Measurements from ENCODE around the gene NFKBIL1.
A peak's percentile ranks its signal among the peaks of the same experiment; 100 is the strongest.
"Not testable (repeated sequence)": the region's sequence is repeated elsewhere in the genome, so short reads cannot be mapped to it uniquely, and the experiment has no call there.

NFKBIL1 gene

DNA sequence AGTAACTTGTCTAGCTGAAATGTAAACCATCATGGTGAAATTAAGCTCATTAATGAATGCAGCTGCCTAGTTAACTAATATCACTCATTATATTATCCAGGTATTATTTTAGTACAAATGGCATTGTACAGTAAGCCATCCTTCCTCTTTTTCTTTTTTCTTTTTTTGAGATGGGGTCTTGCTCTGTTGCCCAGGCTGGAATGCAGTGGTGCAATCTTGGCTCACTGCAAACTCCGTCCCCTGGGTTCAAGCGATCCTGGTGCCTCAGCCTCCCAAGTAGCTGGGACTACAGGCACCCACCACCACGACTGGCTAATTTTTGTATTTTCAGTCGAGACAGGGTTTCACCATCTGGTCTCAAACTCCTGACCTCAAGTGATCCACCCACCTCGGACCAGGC lies 43.3 kb downstream of the NFKBIL1 start:
- H3K9ac ChIP-seq (ENCODE audit: low read depth in 1 of 2, low read length in 2 of 2); H3K9me3 ChIP-seq (ENCODE audit: control insufficient read depth in 2 of 2, low read length in 2 of 2); H3K36me3 ChIP-seq (ENCODE audit: control insufficient read depth in 2 of 2, insufficient read depth in 2 of 2, low read length in 2 of 2); H3K27me3 ChIP-seq (ENCODE audit: control insufficient read depth in 2 of 2, insufficient read depth in 2 of 2, low read length in 2 of 2); H3K4me1 ChIP-seq (ENCODE audit: control insufficient read depth in 2 of 2, insufficient read depth in 2 of 2, low read length in 2 of 2); H3K4me3 ChIP-seq (ENCODE audit: low read length in 2 of 2); H3K27ac ChIP-seq (ENCODE audit: low read depth in 2 of 2, low read length in 2 of 2): not testable (repeated sequence)

DNA sequence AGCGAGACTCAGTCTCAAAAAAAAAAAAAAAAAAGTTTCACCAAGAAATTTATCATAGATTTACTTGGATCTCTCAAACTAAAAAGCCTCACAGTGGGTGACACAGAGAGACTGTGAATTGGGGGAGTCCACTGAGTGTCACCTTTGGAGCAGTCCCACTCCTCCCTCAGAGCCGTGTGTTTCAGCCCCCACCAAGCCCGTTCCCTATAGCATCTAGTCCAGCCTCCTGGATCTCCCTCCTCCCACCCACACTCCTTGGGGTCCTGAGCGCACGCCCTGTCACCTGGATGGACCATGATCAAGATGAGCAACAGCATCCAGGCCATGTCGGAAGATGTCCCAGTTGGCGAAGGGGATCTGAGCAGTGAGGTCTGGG lies 45.0 kb downstream of the NFKBIL1 start:
- no peaks in the 10 kb centered on the region for H3K27me3 ChIP-seq (ENCODE audit: control insufficient read depth in 2 of 2, insufficient read depth in 2 of 2, low read length in 2 of 2)
- peak overlapping the region in 1 of 2 donors; percentile 48 for H3K27ac ChIP-seq (ENCODE audit: low read depth in 2 of 2, low read length in 2 of 2)
- no peak overlapping the region for H3K9ac ChIP-seq (ENCODE audit: low read depth in 1 of 2, low read length in 2 of 2)
- peaks cover 0 to 2% of the 10 kb centered on the region in 2 donors for H3K4me1 ChIP-seq (ENCODE audit: control insufficient read depth in 2 of 2, insufficient read depth in 2 of 2, low read length in 2 of 2)
- no peaks in the 10 kb centered on the region for H3K36me3 ChIP-seq (ENCODE audit: control insufficient read depth in 2 of 2, insufficient read depth in 2 of 2, low read length in 2 of 2)
- H3K9me3 ChIP-seq (ENCODE audit: control insufficient read depth in 2 of 2, low read length in 2 of 2) = no peaks in the 10 kb centered on the region
- H3K4me3 ChIP-seq (ENCODE audit: low read length in 2 of 2) = no peak overlapping the region

DNA sequence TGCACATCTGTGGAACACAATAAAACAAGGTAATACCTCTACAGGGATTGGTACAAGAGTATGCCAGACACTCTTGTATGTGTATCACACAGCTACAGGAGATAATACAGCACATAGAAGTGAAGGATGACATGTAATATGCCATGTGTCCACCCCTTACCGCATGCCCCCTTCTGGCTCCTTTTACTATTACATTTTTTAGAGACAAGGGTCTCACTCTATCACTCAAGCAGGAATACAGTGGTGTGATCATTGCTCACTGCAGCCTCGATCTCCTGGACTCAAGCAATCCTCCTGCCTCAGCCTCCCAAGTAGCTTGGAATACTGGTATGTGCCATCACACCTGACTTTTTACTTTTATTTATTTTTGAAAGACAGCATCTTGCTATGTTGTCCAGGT lies 49.6 kb downstream of the NFKBIL1 start:
- H3K4me3 ChIP-seq (ENCODE audit: low read length in 2 of 2) = no peak overlapping the region
- H3K27ac ChIP-seq (ENCODE audit: low read depth in 2 of 2, low read length in 2 of 2) = no peak overlapping the region
- no peak overlapping the region for H3K9ac ChIP-seq (ENCODE audit: low read depth in 1 of 2, low read length in 2 of 2)
- H3K9me3 ChIP-seq (ENCODE audit: control insufficient read depth in 2 of 2, low read length in 2 of 2) = no peaks in the 10 kb centered on the region
- H3K27me3 ChIP-seq (ENCODE audit: control insufficient read depth in 2 of 2, insufficient read depth in 2 of 2, low read length in 2 of 2) = no peaks in the 10 kb centered on the region
- no peaks in the 10 kb centered on the region for H3K36me3 ChIP-seq (ENCODE audit: control insufficient read depth in 2 of 2, insufficient read depth in 2 of 2, low read length in 2 of 2)
- H3K4me1 ChIP-seq (ENCODE audit: control insufficient read depth in 2 of 2, insufficient read depth in 2 of 2, low read length in 2 of 2) = peaks cover 0 to 2% of the 10 kb centered on the region in 2 donors

DNA sequence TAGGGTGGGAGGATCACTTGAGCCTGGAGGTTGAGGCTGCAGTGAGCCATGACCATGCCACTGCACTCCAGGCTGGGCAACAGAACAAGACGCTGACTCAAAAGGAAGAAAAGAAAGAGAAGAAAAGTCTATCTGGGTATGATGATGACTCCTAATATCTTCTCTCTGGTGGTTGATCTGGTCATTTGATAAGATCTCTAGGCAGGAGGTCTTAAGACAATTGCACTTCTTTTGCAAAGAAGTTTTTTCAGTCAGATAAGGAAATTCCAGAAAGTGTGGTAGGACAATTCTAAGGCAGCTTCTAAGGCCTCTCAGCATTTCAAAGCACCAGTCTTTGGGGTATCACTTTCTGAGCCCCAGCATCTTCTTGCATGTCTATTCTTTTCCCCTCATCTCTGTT lies 59.9 kb downstream of the NFKBIL1 start:
- H3K4me1 ChIP-seq (ENCODE audit: control insufficient read depth in 2 of 2, insufficient read depth in 2 of 2, low read length in 2 of 2) = no peaks in the 10 kb centered on the region
- H3K36me3 ChIP-seq (ENCODE audit: control insufficient read depth in 2 of 2, insufficient read depth in 2 of 2, low read length in 2 of 2) = no peaks in the 10 kb centered on the region
- H3K27me3 ChIP-seq (ENCODE audit: control insufficient read depth in 2 of 2, insufficient read depth in 2 of 2, low read length in 2 of 2) = no peaks in the 10 kb centered on the region
- no peak overlapping the region for H3K4me3 ChIP-seq (ENCODE audit: low read length in 2 of 2)
- no peak overlapping the region for H3K9ac ChIP-seq (ENCODE audit: low read depth in 1 of 2, low read length in 2 of 2)
- H3K9me3 ChIP-seq (ENCODE audit: control insufficient read depth in 2 of 2, low read length in 2 of 2) = no peaks in the 10 kb centered on the region
- H3K27ac ChIP-seq (ENCODE audit: low read depth in 2 of 2, low read length in 2 of 2) = no peak overlapping the region

All from mucosa of rectum (tissue), 2 donors.